ENCODE data around the gene IFNA8.
A peak's percentile ranks its signal among the peaks of the same experiment; 100 is the strongest.
"Not testable (repeated sequence)": the region's sequence is repeated elsewhere in the genome, so short reads cannot be mapped to it uniquely, and the experiment has no call there.

IFNA8 gene

GRCh38 chr9:21432672-21433425 lies 23.9 kb downstream of the IFNA8 start:
- Histone ChIP-seq H3K27ac (ENCODE audit: extremely low read depth, low read depth, low read length) (no peak overlapping the region), H3K4me3 (ENCODE audit: low read depth, low read length) (no peak overlapping the region), H3K36me3 (ENCODE audit: control insufficient read depth in 2 of 2, insufficient read depth in 1 of 2, low read length in 2 of 2) (no peaks in the 10 kb centered on the region), H3K4me1 (ENCODE audit: control insufficient read depth, insufficient read depth, low read length) (no peaks in the 10 kb centered on the region), H3K9me3 (ENCODE audit: control insufficient read depth, insufficient read depth, low read depth, low read length) (no peaks in the 10 kb centered on the region)
- TF ChIP-seq ZEB2 (tag by site-specific recombination; IDR thresholded peaks at IDR 0.05) = no peak
- no peak for TF ChIP-seq ZNF555 (tag by site-specific recombination; conservative IDR thresholded peaks at IDR 0.05)
- no peak for TF ChIP-seq ZBTB21 (tag by site-specific recombination; IDR thresholded peaks at IDR 0.05)
- TF ChIP-seq ZNF704 (tag by site-specific recombination; IDR thresholded peaks at IDR 0.05) = no peak
- TF ChIP-seq ZNF37A (tag by site-specific recombination; IDR thresholded peaks at IDR 0.05) = no peak
- no peak for TF ChIP-seq ZNF501 (tag by site-specific recombination; IDR thresholded peaks at IDR 0.05)
- no peak for TF ChIP-seq ZNF544 (tag by site-specific recombination; IDR thresholded peaks at IDR 0.05)
- no peak for TF ChIP-seq ZNF214 (tag by site-specific recombination; IDR thresholded peaks at IDR 0.05; ENCODE audit: borderline replicate concordance)
- no peak for TF ChIP-seq ZNF433 (tag by site-specific recombination; IDR thresholded peaks at IDR 0.05; ENCODE audit: low read depth)
- TF ChIP-seq ZNF148 (tag by site-specific recombination; IDR thresholded peaks at IDR 0.05; ENCODE audit: borderline replicate concordance) = no peak
- no peak for TF ChIP-seq INSM2 (tag by site-specific recombination; IDR thresholded peaks at IDR 0.05)
- no peak for TF ChIP-seq KLF9 (tag by site-specific recombination; IDR thresholded peaks at IDR 0.05; ENCODE audit: low read depth)
- ChIA-PET POLR2A (no interaction called here), CTCF (interaction anchor here (0.7 to 2.0 kb wide), 8 partner anchors 8 to 215 kb away, joined by 3 to 13 read pairs (median 4); no protein-coding TSS in a partner anchor)

- ChIA-PET POLR2A (no interaction called here), CTCF (interaction anchor here (0.6 to 3.3 kb wide), 38 partner anchors 8 to 1318 kb away, joined by 3 to 19 read pairs (median 4); no protein-coding TSS in a partner anchor)
- no peaks in the 10 kb centered on the region for H3K9me3 ChIP-seq (ENCODE audit: control insufficient read depth, insufficient read depth, low read depth, low read length)
- H3K27ac ChIP-seq (ENCODE audit: extremely low read depth, low read depth, low read length) = no peak overlapping the region
- H3K4me3 ChIP-seq (ENCODE audit: low read depth, low read length) = no peak overlapping the region
- no peaks in the 10 kb centered on the region for H3K4me1 ChIP-seq (ENCODE audit: control insufficient read depth, insufficient read depth, low read length)
- H3K36me3 ChIP-seq (ENCODE audit: control insufficient read depth in 2 of 2, insufficient read depth in 1 of 2, low read length in 2 of 2) = no peaks in the 10 kb centered on the region
- peak; percentile 29; the same call in 1 of the 2 replicates for TF ChIP-seq ZNF654 (tag by site-specific recombination; IDR thresholded peaks at IDR 0.05; ENCODE audit: low read depth)
- no peak for TF ChIP-seq ZNF280C (tag by site-specific recombination; IDR thresholded peaks at IDR 0.05)
- no peak for TF ChIP-seq MEIS1 (CRISPR knock-in tag; IDR thresholded peaks at IDR 0.05; ENCODE audit: borderline replicate concordance)
Measured at GRCh38 chr9:21434202-21435014, 25.5 kb downstream of the IFNA8 start.

- H3K9me3 ChIP-seq (ENCODE audit: control insufficient read depth, insufficient read depth, low read depth, low read length); H3K27ac ChIP-seq (ENCODE audit: extremely low read depth, low read depth, low read length); H3K4me3 ChIP-seq (ENCODE audit: low read depth, low read length); H3K4me1 ChIP-seq (ENCODE audit: control insufficient read depth, insufficient read depth, low read length); POLR2A ChIA-PET; H3K36me3 ChIP-seq (ENCODE audit: control insufficient read depth in 2 of 2, insufficient read depth in 1 of 2, low read length in 2 of 2): not testable (repeated sequence)
- CTCF ChIA-PET = interaction anchor here (0.6 to 3.3 kb wide), 28 partner anchors 8 to 372 kb away, joined by 3 to 19 read pairs (median 4); no protein-coding TSS in a partner anchor
Measured at GRCh38 chr9:21435015-21435383, 26.1 kb downstream of the IFNA8 start.

Measured in HEK293 (cell line).